K562 (cell line): ENCODE measurements around the gene CDH12.

ENCODE experiments used
- CREB1 ChIP-seq, 2 experiments: sonication (generic) in 1 of 2; formaldehyde crosslinking in 1 of 2; IDR thresholded peaks; 2 replicates each; pipeline versions ENCODE4 v1.6.1 to v1.8.0; 2012 to 2022; ENCODE audit warnings: inconsistent platforms in 1 of 2, mild to moderate bottlenecking in 1 of 2, missing genetic modification reagents in 1 of 2, moderate library complexity in 1 of 2
- CTCF ChIP-seq, 3 experiments: IDR thresholded peaks in 2 of 3; conservative IDR thresholded peaks in 1 of 3; 2 replicates each; pipeline ENCODE4 v1.5.1; 2011 to 2012; ENCODE audit warnings: low read length in 3 of 3, mild to moderate bottlenecking in 3 of 3, control low read depth in 2 of 3, improper control_type of control experiment in 1 of 3, inconsistent platforms in 1 of 3, low read depth in 1 of 3, mixed read lengths in 1 of 3, moderate library complexity in 1 of 3; ENCODE audit not compliant: insufficient read depth in 2 of 3
- EGR1 ChIP-seq: fragments of 450-650 bp; conservative IDR thresholded peaks from 2 replicates; pipeline ENCODE4 v1.6.1; 2017; ENCODE audit warnings: mild to moderate bottlenecking
- ETV6 ChIP-seq, 3 experiments: fragments of 150-350 bp in 1 of 3; sonication (generic) in 1 of 3; formaldehyde crosslinking in 1 of 3; IDR thresholded peaks; 2 replicates each; pipeline versions ENCODE4 v1.6.1 to v1.8.0; 2014 to 2022; ENCODE audit warnings: borderline replicate concordance in 2 of 3, low read depth in 2 of 3, antibody characterized with exemption in 1 of 3, low read length in 1 of 3, mild to moderate bottlenecking in 1 of 3, missing genetic modification reagents in 1 of 3
- MLX ChIP-seq, 2 experiments: fragments of 450-650 bp in 1 of 2; sonication (generic) in 1 of 2; formaldehyde crosslinking; conservative IDR thresholded peaks; 2 replicates each; pipeline versions ENCODE4 v1.4.0 to v1.8.1; 2020 to 2022; ENCODE audit warnings: mild to moderate bottlenecking in 1 of 2, missing genetic modification reagents in 1 of 2
- NRF1 ChIP-seq, 2 experiments: fragments of 450-650 bp; IDR thresholded peaks in 1 of 2; conservative IDR thresholded peaks in 1 of 2; 2 replicates each; pipeline ENCODE4 v1.6.1; 2014; ENCODE audit warnings: mild to moderate bottlenecking in 2 of 2
- RBM25 ChIP-seq: fragments of 200-400 bp; formaldehyde crosslinking; IDR thresholded peaks from 2 replicates; pipeline ENCODE4 v1.6.1; 2018; ENCODE audit warnings: low read length, low read depth, moderate library complexity; ENCODE audit not compliant: severe bottlenecking
- REST ChIP-seq, 2 experiments: fragments of 450-650 bp; formaldehyde crosslinking in 1 of 2; IDR thresholded peaks; 2 replicates each; pipeline versions ENCODE4 v1.4.0 to v1.6.1; 2014 to 2020; ENCODE audit warnings: mild to moderate bottlenecking in 2 of 2, borderline replicate concordance in 1 of 2, low read depth in 1 of 2
- ZFP91 ChIP-seq: sonication (generic); formaldehyde crosslinking; IDR thresholded peaks from 2 replicates; pipeline ENCODE4 v1.8.0; 2022; ENCODE audit warnings: mild to moderate bottlenecking, missing genetic modification reagents
- ZKSCAN1 ChIP-seq: fragments of 150-350 bp; IDR thresholded peaks from 2 replicates; pipeline ENCODE4 v1.6.1; 2016; ENCODE audit warnings: low read depth, low read length

GRCh38 chr5:21862986-21863385, 990.2 kb downstream of the CDH12 start:
- TF ChIP-seq MLX (CRISPR knock-in tag; conservative IDR thresholded peaks at IDR 0.05) (no peak), ETV6 (IDR thresholded peaks at IDR 0.05; ENCODE audit: borderline replicate concordance in 1 of 2, low read depth in 2 of 2, low read length in 1 of 2) (no peak), ETV6 (CRISPR knock-in tag; IDR thresholded peaks at IDR 0.05; ENCODE audit: borderline replicate concordance) (no peak), ZKSCAN1 (no peak), REST (IDR thresholded peaks at IDR 0.05; ENCODE audit: borderline replicate concordance) (no peak), REST (CRISPR knock-in tag; IDR thresholded peaks at IDR 0.05; ENCODE audit: low read depth) (no peak), NRF1 (conservative IDR thresholded peaks at IDR 0.05 in 1 of 2, IDR thresholded peaks at IDR 0.05 in 1 of 2) (no peak), RBM25 (no peak), CTCF (IDR thresholded peaks at IDR 0.05 in 2 of 3, conservative IDR thresholded peaks at IDR 0.05 in 1 of 3; ENCODE audit: insufficient read depth in 2 of 3, low read depth in 1 of 3, low read length in 3 of 3) (no peak), CREB1 (IDR thresholded peaks at IDR 0.05) (no peak), CREB1 (CRISPR knock-in tag; IDR thresholded peaks at IDR 0.05) (no peak), ZFP91 (no peak), EGR1 (no peak)
